Peyer's patch (tissue), 4 donors: ENCODE data around the gene HPCAL1.

Experiments
- CTCF ChIP-seq, 6 experiments: fragments of 450-650 bp in 4 of 6; fragments of 200-600 bp in 2 of 6; sonication (generic) in 1 of 6; IDR thresholded peaks; one replicate each; pipeline ENCODE4 v1.5.1; 2017 to 2019; ENCODE audit warnings: antibody characterized with exemption in 6 of 6, mild to moderate bottlenecking in 3 of 6, moderate library complexity in 1 of 6
- POLR2A ChIP-seq, 2 donors: fragments of 450-650 bp; IDR thresholded peaks; one replicate each; pipeline ENCODE4 v1.5.1; 2017; ENCODE audit warnings: antibody characterized with exemption in 2 of 2, mild to moderate bottlenecking in 2 of 2, moderate library complexity in 2 of 2

DNA sequence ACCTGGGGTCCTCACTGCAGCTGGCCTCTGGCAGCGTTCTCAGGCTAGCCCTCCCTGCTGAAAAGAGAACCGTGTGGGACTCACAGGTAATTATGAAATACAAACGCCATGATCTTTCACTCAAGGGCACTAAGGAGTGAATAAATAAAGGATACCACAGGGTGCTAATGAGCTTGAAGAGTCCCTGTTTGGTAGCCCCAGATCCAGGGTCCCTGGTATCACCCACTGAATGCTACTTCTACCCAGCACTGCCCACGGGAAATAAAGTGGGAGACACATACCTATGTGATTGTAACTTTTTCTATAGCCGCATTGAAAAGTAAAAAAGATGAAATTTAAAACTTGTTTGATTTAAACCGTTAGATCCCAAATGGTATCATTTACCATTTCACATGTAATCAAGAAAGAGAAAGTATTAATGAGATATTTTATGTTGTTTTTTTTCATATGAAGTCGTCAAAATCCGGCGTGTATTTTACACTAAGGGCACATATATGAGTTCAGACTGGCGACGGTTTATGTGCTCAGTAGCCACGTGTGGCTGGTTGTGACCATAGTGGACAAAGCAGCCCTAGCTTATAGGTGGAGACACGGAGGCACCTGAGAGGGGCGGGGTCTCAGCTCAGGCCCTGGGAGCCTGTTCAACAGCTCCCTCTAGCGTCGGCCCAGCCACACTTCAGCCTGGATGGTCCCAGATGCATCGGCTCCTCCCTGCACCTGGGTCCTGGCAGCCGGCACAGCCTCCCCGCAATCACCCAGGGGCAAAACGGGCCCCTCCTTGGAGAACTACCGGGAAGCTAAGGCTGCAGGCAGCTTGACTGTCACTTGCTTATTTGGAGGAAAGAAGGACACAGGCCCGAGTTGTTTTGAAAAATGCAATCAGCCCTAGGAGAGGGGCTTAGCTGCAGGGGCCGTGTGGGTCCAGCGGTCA is 106.2 kb downstream of the HPCAL1 start:
- TF ChIP-seq CTCF (IDR thresholded peaks at IDR 0.05) (peak; percentile 94 to 98 (median 96)), POLR2A (IDR thresholded peaks at IDR 0.05) (peak in 1 of 2 donors; percentile 27)
